Measurements from ENCODE around the gene RAD51.

Gene RAD51

GRCh38 chr15:40750885-40751284 lies 55.9 kb downstream of the RAD51 start:
- H3K36me3 ChIP-seq = peaks cover 33% of the 10 kb centered on the region
- no peaks in the 10 kb centered on the region for H3K9me3 ChIP-seq
- no peak overlapping the region for H3K4me3 ChIP-seq (ENCODE audit: low read depth, low read length)
- H3K4me1 ChIP-seq = peaks cover 8% of the 10 kb centered on the region
- no peak for TF ChIP-seq CTCF (IDR thresholded peaks at IDR 0.05; ENCODE audit: low read depth, low read length)
- no peak for DNase-seq
- H3K27me3 ChIP-seq = no peaks in the 10 kb centered on the region

GRCh38 chr15:40751745-40752144 lies 56.8 kb downstream of the RAD51 start:
- H3K4me1 ChIP-seq = peaks cover 8% of the 10 kb centered on the region
- DNase-seq = no peak
- no peaks in the 10 kb centered on the region for H3K27me3 ChIP-seq
- H3K36me3 ChIP-seq = peaks cover 30% of the 10 kb centered on the region
- TF ChIP-seq CTCF (IDR thresholded peaks at IDR 0.05; ENCODE audit: low read depth, low read length) = no peak
- no peak overlapping the region for H3K4me3 ChIP-seq (ENCODE audit: low read depth, low read length)
- H3K9me3 ChIP-seq = no peaks in the 10 kb centered on the region

DNA sequence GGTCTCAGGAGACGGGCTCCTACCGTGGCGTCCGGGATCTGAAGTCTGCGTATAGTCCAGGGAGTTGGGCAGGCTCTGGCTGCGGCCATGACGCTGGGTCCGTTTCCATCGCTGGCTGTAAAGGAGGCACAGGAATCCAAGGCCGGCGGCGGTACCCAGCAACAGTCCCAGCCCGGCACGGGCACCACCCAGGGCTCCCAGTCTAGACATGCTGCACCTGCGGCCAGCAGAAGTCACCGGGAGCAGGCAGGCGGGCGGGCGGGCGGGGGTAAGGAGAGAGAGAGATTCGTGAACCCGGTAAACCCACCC lies 59.6 kb downstream of the RAD51 start:
- Histone ChIP-seq H3K4me1 (peaks cover 5% of the 10 kb centered on the region), H3K27me3 (no peaks in the 10 kb centered on the region), H3K36me3 (peaks cover 18% of the 10 kb centered on the region), H3K9me3 (no peaks in the 10 kb centered on the region), H3K4me3 (ENCODE audit: low read depth, low read length) (peak overlapping the region; percentile 77)
- peak; percentile 31 for DNase-seq
- no peak for TF ChIP-seq CTCF (IDR thresholded peaks at IDR 0.05; ENCODE audit: low read depth, low read length)

- Histone ChIP-seq H3K9me3 (no peaks in the 10 kb centered on the region), H3K36me3 (peaks cover 16% of the 10 kb centered on the region), H3K4me1 (peaks cover 5% of the 10 kb centered on the region), H3K27me3 (no peaks in the 10 kb centered on the region), H3K4me3 (ENCODE audit: low read depth, low read length) (peak within 1 kb of the TSS; percentile 77)
- DNase-seq = peak; percentile 96
- TF ChIP-seq CTCF (IDR thresholded peaks at IDR 0.05; ENCODE audit: low read depth, low read length) = no peak
Measured at GRCh38 chr15:40754883-40755811, 60.2 kb downstream of the RAD51 start, which contains the start of gene RMDN3. RMDN3 (minus strand) TSS chr15:40755254; CDS start chr15:40754783, 471 bp downstream.

DNA sequence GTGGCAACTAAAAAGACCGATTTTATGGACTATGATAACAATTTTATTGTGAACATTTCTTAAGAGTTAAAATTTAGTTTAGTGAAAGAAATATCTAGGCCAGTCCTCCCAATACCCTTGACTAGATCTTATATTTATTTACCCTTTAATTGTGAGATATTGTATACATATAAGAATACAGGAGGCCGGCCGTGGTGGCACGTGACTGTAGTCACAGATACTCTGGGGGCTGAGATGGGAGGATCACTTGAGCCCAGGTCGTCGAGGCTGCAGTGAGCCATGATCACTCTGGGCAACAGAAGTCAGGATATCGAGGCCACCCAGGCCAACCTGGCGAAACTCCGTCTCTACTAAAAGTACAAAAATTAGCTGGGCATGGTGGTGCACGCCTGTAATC lies 60.8 kb downstream of the RAD51 start:
- no peaks in the 10 kb centered on the region for H3K9me3 ChIP-seq
- no peak for TF ChIP-seq CTCF (IDR thresholded peaks at IDR 0.05; ENCODE audit: low read depth, low read length)
- H3K27me3 ChIP-seq = no peaks in the 10 kb centered on the region
- no peak for DNase-seq
- peaks cover 11% of the 10 kb centered on the region for H3K36me3 ChIP-seq
- peaks cover 5% of the 10 kb centered on the region for H3K4me1 ChIP-seq
- H3K4me3 ChIP-seq (ENCODE audit: low read depth, low read length) = peak overlapping the region; percentile 77

DNA sequence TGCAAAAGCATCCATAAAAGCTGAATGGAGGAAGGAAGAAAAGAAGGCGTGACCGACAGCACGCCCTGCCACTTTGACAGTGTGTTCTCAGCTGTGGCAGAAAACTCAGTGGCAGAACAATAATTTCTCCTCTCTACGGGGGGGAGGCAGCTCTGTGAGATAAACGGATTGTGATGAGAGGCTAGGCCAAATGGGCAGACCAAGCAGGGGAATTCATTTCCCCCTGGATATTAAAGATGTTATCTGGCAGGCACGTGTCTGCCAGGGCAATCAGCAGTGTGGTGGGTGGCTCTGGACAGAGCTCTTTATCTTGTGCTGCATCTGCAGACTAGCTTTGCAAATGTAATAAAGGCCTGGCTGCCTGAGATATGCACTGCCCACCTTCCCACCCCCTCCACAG lies 62.0 kb downstream of the RAD51 start:
- DNase-seq = peak; percentile 85
- Histone ChIP-seq H3K36me3 (no peaks in the 10 kb centered on the region; the same call in 1 of the 2 replicates), H3K27me3 (no peaks in the 10 kb centered on the region), H3K4me1 (peaks cover 5% of the 10 kb centered on the region), H3K4me3 (ENCODE audit: low read depth, low read length) (no peak overlapping the region), H3K9me3 (no peaks in the 10 kb centered on the region)
- no peak for TF ChIP-seq CTCF (IDR thresholded peaks at IDR 0.05; ENCODE audit: low read depth, low read length)
